ENCODE measurements around the gene TRIM34. TPM values are rescaled to one million over a fixed set of nuclear protein-coding genes. Genes with fewer than 3 reads are reported as not detected.

The TRIM34 gene
- polyA plus RNA-seq, 1 donor (not counting 4 experiments of a cell fraction or from before 2014, with no cell fraction given): 20.5 TPM

DNA sequence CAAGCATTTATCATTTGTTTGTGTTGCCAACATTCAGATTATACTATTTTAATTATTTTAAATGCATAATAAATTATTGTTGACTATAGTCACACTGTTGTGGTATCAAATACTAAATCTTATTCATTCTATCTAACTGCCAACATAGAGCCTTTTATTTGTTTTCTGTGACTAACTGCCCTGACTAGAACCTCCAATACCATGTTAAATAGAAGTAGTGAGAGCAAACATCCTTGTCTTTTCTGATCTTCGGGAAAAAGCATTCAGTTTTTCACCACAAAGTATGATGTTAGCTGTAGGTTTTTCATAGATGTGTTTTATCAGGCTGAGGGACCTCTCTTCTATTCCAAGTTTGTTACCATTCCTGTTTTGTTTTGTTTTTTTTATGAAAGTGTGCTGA lies 15.2 kb downstream of the TRIM34 start:
- Histone ChIP-seq H2AFZ (ENCODE audit: control insufficient read depth, low read length) (no peak overlapping the region), H3K4me2 (ENCODE audit: control insufficient read depth, extremely low read depth, insufficient read depth, low read depth, low read length) (no peak overlapping the region), H3K9ac (ENCODE audit: control insufficient read depth, extremely low read depth, insufficient read depth, low read length) (no peak overlapping the region), H3K9me1 (ENCODE audit: control insufficient read depth, extremely low read depth, insufficient read depth, low read length) (no peaks in the 10 kb centered on the region), H3K4me1 (ENCODE audit: control insufficient read depth, extremely low read depth, insufficient read depth, low read length) (no peaks in the 10 kb centered on the region), H3K9me3 (ENCODE audit: control insufficient read depth, low read depth, low read length) (no peaks in the 10 kb centered on the region), H3K4me3 (ENCODE audit: control insufficient read depth in 2 of 3, extremely low read depth in 1 of 3, insufficient read depth in 2 of 3, low read depth in 1 of 3, low read length in 3 of 3) (no peak overlapping the region), H4K20me1 (ENCODE audit: control insufficient read depth, extremely low read depth, insufficient read depth, low read length) (no peaks in the 10 kb centered on the region), H3K36me3 (ENCODE audit: control insufficient read depth in 2 of 2, extremely low read depth in 1 of 2, insufficient read depth in 2 of 2, low read length in 2 of 2) (no peaks in the 10 kb centered on the region), H3K27me3 (ENCODE audit: control insufficient read depth, extremely low read depth, insufficient read depth, low read length) (no peaks in the 10 kb centered on the region), H3K27ac (ENCODE audit: control insufficient read depth, insufficient read depth, low read length) (no peak overlapping the region), H3K79me2 (ENCODE audit: control insufficient read depth, insufficient read depth, low read length) (no peaks in the 10 kb centered on the region)
- TF ChIP-seq EZH2 (IDR thresholded peaks at IDR 0.05; ENCODE audit: low read length) (no peak), CTCF (optimal IDR thresholded peaks at IDR 0.05 in 1 of 3, IDR thresholded peaks at IDR 0.05 in 1 of 3, conservative IDR thresholded peaks at IDR 0.05 in 1 of 3; ENCODE audit: extremely low read depth in 1 of 3, insufficient read depth in 2 of 3, low read length in 3 of 3) (no peak)
- FAIRE-seq: no peak
- DNase-seq (ENCODE audit: low read depth, low spot score): no peak
- dilution Hi-C loops (cut with MboI; ENCODE audit: extremely low pct_ligation_motif_present, low sequenced_read_pairs): no loop called here

- Histone ChIP-seq H3K4me2 (ENCODE audit: control insufficient read depth, extremely low read depth, insufficient read depth, low read depth, low read length) (no peak overlapping the region), H3K36me3 (ENCODE audit: control insufficient read depth in 2 of 2, extremely low read depth in 1 of 2, insufficient read depth in 2 of 2, low read length in 2 of 2) (no peaks in the 10 kb centered on the region), H3K79me2 (ENCODE audit: control insufficient read depth, insufficient read depth, low read length) (no peaks in the 10 kb centered on the region), H2AFZ (ENCODE audit: control insufficient read depth, low read length) (no peak overlapping the region), H3K4me3 (ENCODE audit: control insufficient read depth in 2 of 3, extremely low read depth in 1 of 3, insufficient read depth in 2 of 3, low read depth in 1 of 3, low read length in 3 of 3) (no peak overlapping the region), H3K9me3 (ENCODE audit: control insufficient read depth, low read depth, low read length) (no peaks in the 10 kb centered on the region), H3K9me1 (ENCODE audit: control insufficient read depth, extremely low read depth, insufficient read depth, low read length) (no peaks in the 10 kb centered on the region), H4K20me1 (ENCODE audit: control insufficient read depth, extremely low read depth, insufficient read depth, low read length) (no peaks in the 10 kb centered on the region), H3K4me1 (ENCODE audit: control insufficient read depth, extremely low read depth, insufficient read depth, low read length) (no peaks in the 10 kb centered on the region), H3K9ac (ENCODE audit: control insufficient read depth, extremely low read depth, insufficient read depth, low read length) (no peak overlapping the region), H3K27ac (ENCODE audit: control insufficient read depth, insufficient read depth, low read length) (no peak overlapping the region), H3K27me3 (ENCODE audit: control insufficient read depth, extremely low read depth, insufficient read depth, low read length) (no peaks in the 10 kb centered on the region)
- no peak for DNase-seq (ENCODE audit: low read depth, low spot score)
- TF ChIP-seq CTCF (optimal IDR thresholded peaks at IDR 0.05 in 1 of 3, IDR thresholded peaks at IDR 0.05 in 1 of 3, conservative IDR thresholded peaks at IDR 0.05 in 1 of 3; ENCODE audit: extremely low read depth in 1 of 3, insufficient read depth in 2 of 3, low read length in 3 of 3) (no peak), EZH2 (IDR thresholded peaks at IDR 0.05; ENCODE audit: low read length) (no peak)
- no peak for FAIRE-seq
- dilution Hi-C loops (cut with MboI; ENCODE audit: extremely low pct_ligation_motif_present, low sequenced_read_pairs): no loop called here
Measured at GRCh38 chr11:5643585-5643984, 18.8 kb downstream of the TRIM34 start.

Data from keratinocyte (primary cell).